Thyroid gland (tissue), 4 donors: ENCODE data around the gene CSTF2.
"Not testable (repeated sequence)": the region's sequence is repeated elsewhere in the genome, so short reads cannot be mapped to it uniquely, and the experiment has no call there.

Source experiments
- POLR2A ChIP-seq, 2 donors: fragments of 450-650 bp; IDR thresholded peaks; one replicate each; pipeline ENCODE4 v1.6.1; 2017; ENCODE audit warnings: antibody characterized with exemption in 2 of 2, mild to moderate bottlenecking in 2 of 2, moderate library complexity in 1 of 2
- TF ChIP-seq, protein P1 (sequence below), 6 experiments: fragments of 200-600 bp in 3 of 6; fragments of 450-650 bp in 3 of 6; sonication (generic) in 3 of 6; IDR thresholded peaks; one replicate each; pipeline ENCODE4 v1.5.1; 2016 to 2019; ENCODE audit warnings: antibody characterized with exemption in 6 of 6, mild to moderate bottlenecking in 2 of 6, inconsistent platforms in 1 of 6, moderate library complexity in 1 of 6

DNA sequence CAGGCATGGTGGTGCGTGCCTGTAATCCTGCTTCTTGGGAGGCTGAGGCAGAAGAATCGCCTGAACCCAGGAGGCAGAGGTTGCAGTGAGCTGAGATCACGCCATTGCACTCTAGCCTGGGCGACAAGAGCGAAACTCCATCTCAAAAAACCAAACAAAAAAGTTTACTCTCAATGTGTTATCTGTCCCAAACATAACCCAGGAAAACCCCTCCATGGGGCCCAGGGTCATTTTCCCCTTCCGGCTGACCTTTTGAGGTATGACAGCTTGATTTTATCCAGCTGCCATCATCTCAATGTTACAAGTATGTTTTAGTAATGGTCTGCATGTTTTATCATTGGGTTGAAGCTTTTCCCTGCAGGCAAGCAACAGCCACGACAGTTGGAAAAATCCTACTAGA is 23.8 kb upstream of the CSTF2 start:
- TF ChIP-seq POLR2A (IDR thresholded peaks at IDR 0.05), result not testable (repeated sequence)
- TF ChIP-seq, protein P1, sequence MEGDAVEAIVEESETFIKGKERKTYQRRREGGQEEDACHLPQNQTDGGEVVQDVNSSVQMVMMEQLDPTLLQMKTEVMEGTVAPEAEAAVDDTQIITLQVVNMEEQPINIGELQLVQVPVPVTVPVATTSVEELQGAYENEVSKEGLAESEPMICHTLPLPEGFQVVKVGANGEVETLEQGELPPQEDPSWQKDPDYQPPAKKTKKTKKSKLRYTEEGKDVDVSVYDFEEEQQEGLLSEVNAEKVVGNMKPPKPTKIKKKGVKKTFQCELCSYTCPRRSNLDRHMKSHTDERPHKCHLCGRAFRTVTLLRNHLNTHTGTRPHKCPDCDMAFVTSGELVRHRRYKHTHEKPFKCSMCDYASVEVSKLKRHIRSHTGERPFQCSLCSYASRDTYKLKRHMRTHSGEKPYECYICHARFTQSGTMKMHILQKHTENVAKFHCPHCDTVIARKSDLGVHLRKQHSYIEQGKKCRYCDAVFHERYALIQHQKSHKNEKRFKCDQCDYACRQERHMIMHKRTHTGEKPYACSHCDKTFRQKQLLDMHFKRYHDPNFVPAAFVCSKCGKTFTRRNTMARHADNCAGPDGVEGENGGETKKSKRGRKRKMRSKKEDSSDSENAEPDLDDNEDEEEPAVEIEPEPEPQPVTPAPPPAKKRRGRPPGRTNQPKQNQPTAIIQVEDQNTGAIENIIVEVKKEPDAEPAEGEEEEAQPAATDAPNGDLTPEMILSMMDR (IDR thresholded peaks at IDR 0.05), result not testable (repeated sequence)
